OCI-M2 (cell line): ENCODE data around the gene MEGF10.

Experiments
- DNase-seq: peaks from one replicate; lab custom pipeline; 2025; ENCODE audit not compliant: unreplicated experiment; lab: John Stamatoyannopoulos, UW

The MEGF10 gene

GRCh38 chr5:127431977-127432585 is 141.5 kb downstream of the MEGF10 start:
- no peak for DNase-seq

DNA sequence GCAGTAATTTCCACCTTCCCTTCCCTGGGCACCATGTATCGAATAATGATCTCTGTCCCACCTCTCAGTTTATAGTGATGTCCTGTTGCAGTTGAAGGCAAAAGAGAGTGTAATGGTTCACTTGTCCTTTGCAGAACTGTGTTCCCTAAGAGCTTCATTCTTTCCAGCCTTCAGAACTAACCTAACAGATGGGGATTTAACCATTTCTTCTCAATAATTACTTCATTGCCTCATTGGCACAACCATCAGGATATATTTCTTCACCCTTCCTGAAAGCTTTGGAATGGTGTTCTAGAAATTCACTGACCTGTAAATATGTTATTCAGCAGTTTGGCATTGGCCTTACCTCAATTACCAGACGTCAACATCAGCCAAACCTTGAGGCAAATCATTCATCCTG is 142.9 kb downstream of the MEGF10 start:
- no peak for DNase-seq

GRCh38 chr5:127434588-127434987 is 144.0 kb downstream of the MEGF10 start:
- DNase-seq = no peak

GRCh38 chr5:127435821-127436220 is 145.2 kb downstream of the MEGF10 start:
- no peak for DNase-seq

GRCh38 chr5:127439644-127440043 is 149.0 kb downstream of the MEGF10 start:
- no peak for DNase-seq

DNA sequence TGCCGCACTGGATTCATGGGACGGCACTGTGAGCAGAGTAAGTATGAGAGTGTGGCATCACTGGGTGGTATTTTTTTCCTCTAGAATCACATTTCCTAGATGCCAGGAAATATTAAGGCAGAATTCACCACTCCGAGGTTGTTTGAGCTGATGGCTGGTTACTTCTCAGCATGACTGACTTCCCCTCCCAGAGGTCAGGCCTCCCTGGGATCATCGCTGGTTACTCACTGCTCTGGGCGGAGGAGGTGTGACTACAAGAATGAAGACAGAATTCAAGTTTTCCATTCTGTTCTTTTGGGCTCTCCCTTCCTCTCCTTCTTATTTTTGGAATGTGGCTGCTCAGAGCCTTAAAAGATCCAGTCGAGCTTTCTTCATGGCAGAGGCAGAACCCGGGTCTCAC is 150.2 kb downstream of the MEGF10 start:
- no peak for DNase-seq

DNA sequence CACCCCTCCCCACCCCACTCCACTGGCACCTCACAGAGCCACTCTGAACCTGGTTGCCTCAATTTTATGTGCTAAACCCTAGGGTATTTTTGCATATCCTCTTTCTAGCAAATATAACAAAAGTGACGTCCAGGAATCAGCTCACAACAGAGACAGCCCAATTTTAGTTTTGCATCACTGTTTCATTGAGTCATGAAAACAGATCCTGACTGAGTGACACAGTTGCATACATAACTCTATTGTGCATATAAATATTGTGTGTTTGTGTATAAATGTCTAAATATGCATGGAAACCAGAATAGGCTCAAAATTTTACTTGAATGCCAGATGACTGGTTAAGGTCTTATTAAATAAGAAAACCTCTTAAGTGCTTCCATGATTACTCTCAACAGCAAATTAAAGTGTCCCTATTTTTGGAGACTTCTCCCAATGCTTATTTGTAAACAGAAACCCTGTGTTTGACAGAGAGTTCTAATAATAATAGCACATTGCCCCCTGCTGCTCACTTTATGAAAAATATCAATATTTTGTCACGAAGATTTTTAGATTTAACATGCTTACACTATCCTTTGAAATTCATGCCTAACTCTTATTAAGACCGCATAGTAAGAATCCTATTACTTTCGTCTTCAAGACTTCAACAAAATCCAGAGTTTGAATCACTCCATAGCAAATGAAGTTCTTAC is 151.3 kb downstream of the MEGF10 start:
- DNase-seq = no peak

GRCh38 chr5:127444171-127444570 is 153.6 kb downstream of the MEGF10 start:
- no peak for DNase-seq

DNA sequence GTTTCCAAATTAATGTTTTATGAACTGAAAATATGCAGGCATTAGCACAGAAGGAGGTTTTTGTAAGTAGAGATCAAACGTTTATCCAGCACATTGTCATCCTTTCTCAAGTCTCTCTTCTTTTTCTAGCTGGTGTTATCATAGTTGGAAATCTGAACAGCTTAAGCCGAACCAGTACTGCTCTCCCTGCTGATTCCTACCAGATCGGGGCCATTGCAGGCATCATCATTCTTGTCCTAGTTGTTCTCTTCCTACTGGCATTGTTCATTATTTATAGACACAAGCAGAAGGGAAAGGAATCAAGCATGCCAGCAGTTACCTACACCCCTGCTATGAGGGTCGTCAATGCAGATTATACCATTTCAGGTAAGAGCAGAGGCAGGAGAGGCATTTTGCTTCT is 154.7 kb downstream of the MEGF10 start:
- DNase-seq = no peak

GRCh38 chr5:127446626-127447025 is 156.0 kb downstream of the MEGF10 start:
- no peak for DNase-seq

DNA sequence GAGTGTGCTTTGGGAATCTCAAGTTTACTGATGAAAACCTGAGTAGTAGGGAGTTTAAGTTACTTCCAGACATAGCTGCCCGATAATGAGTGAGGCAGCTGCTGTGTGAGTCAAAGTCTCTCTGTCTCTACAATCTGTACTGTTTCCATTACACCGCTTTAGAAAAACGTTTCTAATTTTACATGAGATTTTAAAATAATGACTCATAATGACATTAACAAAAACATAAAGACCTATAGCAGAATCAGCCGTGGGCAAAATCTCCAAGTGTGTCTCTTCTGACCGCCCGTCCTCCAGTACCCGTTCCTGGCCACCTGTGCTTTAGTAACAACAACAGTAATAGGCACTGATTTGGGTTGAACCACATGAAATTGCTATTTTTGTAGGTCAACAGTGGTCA is 157.2 kb downstream of the MEGF10 start:
- DNase-seq = no peak

- no peak for DNase-seq
Measured at GRCh38 chr5:127450046-127450445, 159.4 kb downstream of the MEGF10 start.

DNA sequence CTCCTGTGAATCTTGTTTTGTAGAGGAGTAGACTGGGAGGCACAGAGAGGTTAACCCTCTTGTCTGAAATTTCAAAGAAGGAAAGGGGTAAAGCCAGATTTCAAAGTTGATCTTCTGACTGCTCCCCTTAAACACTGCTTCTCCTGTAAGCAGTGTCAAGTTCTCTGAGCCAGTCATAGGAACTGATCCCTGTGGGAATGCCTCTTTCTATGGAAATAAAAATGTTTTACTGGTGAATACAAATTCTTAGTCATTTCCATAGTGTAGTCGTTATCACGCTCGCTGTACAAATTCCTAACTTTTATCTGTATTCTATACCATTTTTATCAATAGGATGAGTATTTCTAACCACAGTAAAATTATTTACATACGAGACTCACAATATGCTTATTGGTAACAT is 160.5 kb downstream of the MEGF10 start:
- DNase-seq = no peak

DNA sequence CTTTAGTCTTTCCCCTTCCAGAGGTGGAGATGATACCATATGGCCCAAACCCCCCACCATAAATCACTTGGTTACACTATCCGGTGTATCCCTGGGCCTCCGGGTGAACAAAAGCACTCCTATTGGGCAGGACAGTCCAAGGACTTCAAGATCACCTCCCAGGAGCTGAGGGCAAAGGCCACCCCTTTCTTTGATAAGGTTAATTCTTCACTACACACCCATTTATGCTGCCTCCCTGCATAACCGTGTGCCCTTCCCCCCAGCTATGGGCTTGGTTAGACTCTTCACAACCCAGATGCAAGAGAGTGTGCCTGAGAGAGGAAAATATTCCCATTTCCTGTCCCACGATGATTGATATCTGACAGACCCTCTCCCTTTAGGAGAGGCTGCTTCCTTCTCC is 162.0 kb downstream of the MEGF10 start:
- no peak for DNase-seq

DNA sequence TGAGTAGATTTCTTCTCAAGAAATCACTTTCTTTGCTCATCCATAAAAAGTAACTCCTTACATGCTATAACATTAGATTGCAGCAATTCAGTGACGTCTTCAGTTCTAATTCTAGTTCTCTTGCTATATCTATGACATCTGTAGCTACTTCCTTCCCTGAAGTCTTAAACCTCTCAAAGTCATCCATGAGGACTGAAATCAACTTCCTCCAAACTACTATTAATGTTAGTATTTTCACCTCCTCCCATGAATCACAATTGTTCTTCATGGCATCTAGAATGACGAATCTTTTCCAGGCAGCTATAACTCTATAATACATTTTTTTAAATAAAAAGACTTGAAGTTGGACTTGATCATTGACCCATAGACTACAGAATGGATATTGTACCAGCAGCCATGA is 180.6 kb downstream of the MEGF10 start:
- no peak for DNase-seq

DNA sequence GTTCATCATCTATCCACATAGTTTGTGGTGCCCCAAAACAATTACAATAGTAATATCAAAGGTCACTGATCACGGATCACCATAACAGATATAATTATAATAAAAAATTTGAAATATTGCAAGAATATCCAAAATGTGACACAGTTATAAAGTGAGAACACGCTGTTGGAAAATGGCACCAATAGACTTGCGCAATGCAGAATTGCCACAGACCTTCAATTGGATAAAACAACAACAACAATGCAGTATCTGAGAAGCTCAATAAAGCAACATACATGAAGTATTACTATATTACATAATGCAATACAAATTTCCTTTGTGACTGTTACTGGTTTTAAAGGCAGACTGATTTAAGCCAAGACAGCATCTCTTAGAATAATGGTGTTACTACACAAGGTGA is 182.1 kb downstream of the MEGF10 start:
- DNase-seq = no peak

DNA sequence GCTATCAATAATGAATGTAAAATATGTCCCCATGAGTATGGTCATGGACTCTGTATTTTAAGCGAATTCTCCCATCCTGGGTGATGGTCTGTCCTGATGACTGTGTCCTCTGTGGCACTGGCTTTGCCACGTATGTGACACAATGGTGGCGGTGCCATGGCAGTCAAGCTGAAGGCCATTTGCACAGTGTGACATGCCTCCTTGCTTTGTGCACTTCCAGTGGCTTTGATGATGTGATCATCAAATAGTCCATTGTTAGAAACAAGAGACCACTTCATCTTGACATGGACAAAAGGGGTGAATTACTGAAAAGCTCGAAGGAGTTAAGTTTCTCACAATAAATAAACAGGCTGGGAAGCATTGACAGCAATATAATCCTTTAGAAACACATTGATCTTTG is 195.9 kb downstream of the MEGF10 start:
- DNase-seq = no peak

DNA sequence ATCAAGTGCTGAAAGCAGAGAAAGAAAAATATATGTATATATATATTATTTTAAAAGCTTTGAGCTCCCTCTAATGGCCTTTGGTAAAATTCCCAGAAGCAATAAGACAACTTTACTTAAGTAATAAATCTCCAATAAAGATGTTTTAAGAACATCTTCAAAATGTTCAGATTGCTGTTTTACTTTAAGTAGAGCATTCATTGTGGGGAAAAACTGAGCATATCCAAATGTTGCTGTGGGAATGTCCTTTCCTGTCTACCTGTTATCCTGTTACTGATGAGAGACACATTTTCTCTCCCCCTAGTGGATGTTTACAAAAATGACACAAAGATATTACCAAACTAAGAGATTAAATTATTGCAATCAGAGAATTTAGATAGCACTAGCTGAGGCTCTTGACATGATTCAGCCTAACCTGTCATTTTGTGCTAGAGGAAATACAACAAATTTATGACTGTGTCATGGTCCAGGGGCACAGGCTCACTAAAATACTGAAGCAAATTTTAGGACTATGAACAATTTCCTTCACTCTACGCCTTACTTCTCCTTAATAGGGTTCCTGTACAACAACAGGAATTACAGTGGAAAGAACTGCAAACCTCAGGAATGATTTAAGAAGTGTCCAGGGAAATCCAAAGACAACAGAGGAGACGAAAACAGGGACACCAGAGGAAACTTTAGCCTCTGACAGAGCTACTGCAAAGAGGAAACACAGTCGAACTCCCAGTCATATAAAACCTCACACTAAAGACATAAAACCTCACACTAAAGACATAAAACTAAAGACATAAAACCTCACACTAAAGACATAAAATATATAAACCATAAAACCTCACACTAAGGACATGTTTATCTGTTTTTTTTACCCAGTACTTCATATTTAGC is 202.5 kb downstream of the MEGF10 start:
- DNase-seq = peak; percentile 69

DNA sequence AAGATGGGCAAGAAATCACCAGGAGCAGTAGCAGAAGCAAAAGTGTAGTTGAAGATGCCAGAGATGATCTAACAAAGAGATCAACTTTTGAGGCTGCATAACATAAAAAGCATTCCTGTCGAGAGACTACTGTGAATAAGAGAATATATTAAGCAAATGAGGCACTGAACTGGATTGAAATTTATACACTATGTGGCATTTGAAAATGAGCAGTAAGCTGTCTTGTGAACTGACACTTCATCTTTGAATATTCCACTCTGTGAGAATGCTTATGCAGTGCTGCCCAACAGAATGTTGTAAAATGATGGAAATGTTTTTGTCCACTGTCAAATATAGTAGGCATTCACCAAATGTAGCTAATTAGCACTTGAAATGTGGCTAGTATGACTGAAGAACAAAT is 208.0 kb downstream of the MEGF10 start:
- DNase-seq = no peak

DNA sequence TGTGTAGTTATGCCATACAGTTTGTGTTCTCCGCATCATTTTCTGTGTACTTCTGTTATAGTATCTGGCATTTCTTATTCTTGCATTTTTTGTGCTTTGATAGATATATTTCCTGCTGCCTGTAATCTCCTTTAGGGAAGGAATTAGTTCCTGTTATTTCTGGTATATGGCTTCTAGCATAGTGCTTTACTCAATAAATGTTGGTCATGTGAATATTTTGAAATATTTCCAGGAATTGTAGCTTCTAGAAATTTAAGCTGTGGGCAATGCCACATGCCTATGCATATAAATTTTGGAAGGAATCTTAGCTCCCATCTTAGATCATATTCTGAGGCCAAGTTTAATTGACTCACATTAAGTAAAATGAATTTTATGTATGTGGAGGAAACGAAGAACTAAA is 215.3 kb downstream of the MEGF10 start:
- no peak for DNase-seq

- DNase-seq = no peak
Measured at GRCh38 chr5:127506616-127507015, 216.0 kb downstream of the MEGF10 start.
